BLaER1 (cell line): Measurements from ENCODE around the gene WHRN.

Experiments
- H3K27ac ChIP-seq: shearing (Covaris generic); formaldehyde crosslinking; 2 replicates; pipeline ENCODE4 v1.8.1; 2022
- H3K27me3 ChIP-seq: shearing (Covaris generic); formaldehyde crosslinking; 2 replicates; pipeline ENCODE4 v1.8.1; 2022
- H3K36me3 ChIP-seq: shearing (Covaris generic); formaldehyde crosslinking; 2 replicates; pipeline ENCODE4 v1.8.1; 2022
- H3K4me1 ChIP-seq: shearing (Covaris generic); formaldehyde crosslinking; 2 replicates; pipeline ENCODE4 v1.8.1; 2022
- H3K4me2 ChIP-seq: shearing (Covaris generic); formaldehyde crosslinking; 2 replicates; pipeline ENCODE4 v1.8.1; 2022
- H3K4me3 ChIP-seq: shearing (Covaris generic); formaldehyde crosslinking; 2 replicates; pipeline ENCODE4 v1.8.1; 2022
- H3K9ac ChIP-seq: shearing (Covaris generic); formaldehyde crosslinking; 2 replicates; pipeline ENCODE4 v1.8.1; 2022
- H3K9me3 ChIP-seq: shearing (Covaris generic); formaldehyde crosslinking; 2 replicates; pipeline ENCODE4 v1.8.1; 2022
- H4K20me1 ChIP-seq: shearing (Covaris generic); formaldehyde crosslinking; 2 replicates; pipeline ENCODE4 v1.8.1; 2022
- Cebpa-rat ChIP-seq: shearing (Covaris generic); IDR thresholded peaks from 2 replicates; pipeline ENCODE4 v1.8.1; 2022

The WHRN gene

DNA sequence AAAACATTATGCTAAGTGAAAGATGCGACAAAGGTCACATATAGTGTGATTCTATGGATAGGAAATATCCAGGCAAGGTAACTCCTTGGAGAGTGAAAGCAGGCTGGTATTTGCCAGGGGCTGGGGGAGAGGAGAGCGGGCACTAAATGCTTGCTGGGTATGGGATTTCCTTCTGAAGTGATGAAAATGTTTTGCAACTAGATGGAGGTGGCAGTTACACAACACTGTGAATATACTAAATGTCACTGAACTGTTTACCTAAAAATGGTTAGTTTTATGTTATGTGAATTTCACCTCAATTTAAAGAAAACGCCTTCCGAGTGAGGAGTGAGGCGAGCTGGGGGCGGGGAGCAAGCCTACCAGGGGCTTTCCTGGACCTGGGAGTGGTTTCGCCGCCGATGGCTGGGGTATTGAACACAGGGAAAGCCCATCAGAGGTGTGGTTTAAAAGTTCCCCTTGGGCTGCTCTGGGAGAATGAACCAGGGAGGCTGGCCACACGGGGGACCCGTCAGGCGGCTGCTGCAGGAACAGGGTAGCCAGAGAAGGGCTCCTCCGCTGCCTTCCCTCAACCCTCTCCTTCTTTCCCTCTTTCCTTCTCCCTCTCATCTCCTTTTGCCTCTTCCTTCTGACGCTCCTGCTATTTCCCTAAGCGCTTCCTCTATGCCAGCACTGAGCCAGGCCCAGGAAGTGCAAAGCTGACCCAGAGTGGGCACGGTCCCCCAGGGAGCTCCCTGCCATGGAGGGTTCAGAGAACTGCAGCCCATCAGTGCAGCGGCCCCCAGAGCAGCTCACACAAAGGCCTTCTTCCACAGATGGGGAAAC is 122.4 kb downstream of the WHRN start:
- no peaks in the 10 kb centered on the region for H3K27me3 ChIP-seq
- peaks cover 74% of the 10 kb centered on the region for H3K4me1 ChIP-seq
- H3K36me3 ChIP-seq, result peaks cover 45% of the 10 kb centered on the region
- TF ChIP-seq Cebpa-rat, result no peak
- peak overlapping the region; percentile 79 for H3K4me3 ChIP-seq
- H3K4me2 ChIP-seq, result peak overlapping the region; percentile 90
- peak overlapping the region; percentile 93 for H3K27ac ChIP-seq
- peak overlapping the region; percentile 93 for H3K9ac ChIP-seq
- H4K20me1 ChIP-seq, result peaks cover 37% of the 10 kb centered on the region; the same call in 1 of the 2 replicates
- H3K9me3 ChIP-seq, result no peaks in the 10 kb centered on the region

DNA sequence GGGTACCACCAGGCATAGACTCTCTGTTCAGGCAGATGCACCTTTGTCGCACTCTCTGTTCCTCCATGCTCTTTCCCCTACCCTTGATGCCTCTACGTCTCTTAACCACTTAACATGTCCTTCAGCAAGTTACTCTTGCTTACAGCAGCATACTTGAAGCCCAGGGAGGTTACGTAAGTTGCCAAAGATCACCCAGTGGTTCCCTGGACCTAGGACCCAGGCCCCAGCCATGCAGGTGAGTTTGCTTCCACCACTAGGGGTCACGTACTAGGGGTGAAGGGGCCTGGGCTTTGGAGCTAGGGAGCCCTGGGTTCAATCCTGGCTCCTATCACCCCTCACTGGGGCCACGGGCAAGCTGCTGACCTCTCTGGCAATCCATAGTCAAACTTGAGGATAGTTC is 126.4 kb downstream of the WHRN start:
- Histone ChIP-seq H3K4me1 (peaks cover 92% of the 10 kb centered on the region), H3K27ac (peak overlapping the region; percentile 54), H3K9ac (no peak overlapping the region), H4K20me1 (peaks cover 28% of the 10 kb centered on the region; the same call in 1 of the 2 replicates), H3K36me3 (peaks cover 80% of the 10 kb centered on the region), H3K4me3 (no peak overlapping the region), H3K27me3 (no peaks in the 10 kb centered on the region), H3K4me2 (peak overlapping the region; percentile 20), H3K9me3 (no peaks in the 10 kb centered on the region)
- TF ChIP-seq Cebpa-rat, result no peak

DNA sequence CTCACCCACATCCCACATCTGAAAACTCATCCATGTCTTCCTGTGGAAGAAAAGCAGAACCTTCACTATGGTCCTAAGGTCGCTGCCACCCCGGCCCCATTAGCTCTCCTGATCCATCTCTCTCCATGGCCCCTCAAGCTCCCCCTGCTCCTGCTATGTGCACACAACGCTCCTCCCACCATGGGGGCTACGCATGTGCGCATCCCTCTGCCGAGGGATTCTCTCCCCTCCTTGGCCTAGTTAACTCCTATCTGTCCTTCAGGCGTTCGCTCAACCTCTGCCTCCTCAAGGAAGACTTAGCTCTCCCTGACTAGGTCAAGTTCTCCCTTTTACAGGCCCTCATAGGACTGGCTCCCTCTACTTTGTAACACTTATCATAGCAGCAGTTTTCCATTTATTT is 127.3 kb downstream of the WHRN start:
- Histone ChIP-seq H3K4me2 (peak overlapping the region; percentile 3), H4K20me1 (peaks cover 26% of the 10 kb centered on the region; the same call in 1 of the 2 replicates), H3K9me3 (no peaks in the 10 kb centered on the region), H3K27me3 (no peaks in the 10 kb centered on the region), H3K4me1 (peaks cover 90% of the 10 kb centered on the region), H3K4me3 (no peak overlapping the region), H3K36me3 (peaks cover 83% of the 10 kb centered on the region), H3K9ac (no peak overlapping the region), H3K27ac (peak overlapping the region; percentile 68)
- TF ChIP-seq Cebpa-rat, result no peak

DNA sequence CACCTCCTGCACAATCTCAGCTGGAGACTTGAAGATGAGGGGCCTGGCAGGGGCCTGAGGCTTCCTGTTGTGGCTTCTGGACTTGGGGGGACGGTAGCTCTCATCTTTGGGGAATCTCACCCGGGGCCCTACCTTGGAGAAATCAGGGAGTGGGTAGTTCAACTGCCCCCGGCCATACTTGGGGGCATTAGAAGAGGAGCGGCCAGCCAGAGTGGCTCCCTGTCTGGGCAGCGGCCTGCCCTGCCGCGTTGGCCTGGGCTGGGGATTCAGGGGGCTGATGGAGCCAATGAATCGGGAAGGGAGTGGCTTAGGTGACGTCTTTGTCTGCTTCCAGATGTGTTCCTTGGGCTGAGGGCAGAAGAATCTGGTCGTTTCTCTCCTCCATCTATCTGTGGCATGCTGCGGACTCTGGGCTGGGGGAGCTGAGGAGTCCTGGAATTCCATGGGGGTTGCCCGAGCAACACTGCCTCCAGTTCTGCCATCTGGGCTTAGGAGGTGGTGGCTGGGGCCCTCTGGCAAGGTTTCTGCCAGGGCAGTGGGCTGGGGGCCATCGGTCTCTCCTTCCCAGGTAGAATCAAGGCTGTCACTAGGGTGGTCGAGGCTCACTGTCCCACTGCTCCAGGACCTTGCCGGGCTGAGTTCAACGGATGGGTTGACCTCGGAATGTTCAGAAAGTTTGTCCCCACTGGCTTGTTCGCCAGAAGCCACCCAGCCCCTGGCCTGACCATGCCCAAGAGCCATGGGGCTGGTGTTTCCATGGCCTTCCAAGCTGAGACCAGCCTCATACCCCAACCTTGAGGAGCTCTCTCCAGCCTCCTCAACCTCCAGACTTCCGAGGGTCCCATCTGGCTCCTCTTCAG is 128.5 kb downstream of the WHRN start:
- no peak overlapping the region for H3K4me3 ChIP-seq
- peaks cover 15% of the 10 kb centered on the region; the same call in 1 of the 2 replicates for H4K20me1 ChIP-seq
- H3K27ac ChIP-seq, result peak overlapping the region; percentile 68
- peak overlapping the region; percentile 52 for H3K4me2 ChIP-seq
- peaks cover 88% of the 10 kb centered on the region for H3K4me1 ChIP-seq
- no peak for TF ChIP-seq Cebpa-rat
- no peaks in the 10 kb centered on the region for H3K27me3 ChIP-seq
- H3K9ac ChIP-seq, result peak overlapping the region; percentile 55; the same call in 1 of the 2 replicates
- no peaks in the 10 kb centered on the region for H3K9me3 ChIP-seq
- peaks cover 75% of the 10 kb centered on the region for H3K36me3 ChIP-seq

DNA sequence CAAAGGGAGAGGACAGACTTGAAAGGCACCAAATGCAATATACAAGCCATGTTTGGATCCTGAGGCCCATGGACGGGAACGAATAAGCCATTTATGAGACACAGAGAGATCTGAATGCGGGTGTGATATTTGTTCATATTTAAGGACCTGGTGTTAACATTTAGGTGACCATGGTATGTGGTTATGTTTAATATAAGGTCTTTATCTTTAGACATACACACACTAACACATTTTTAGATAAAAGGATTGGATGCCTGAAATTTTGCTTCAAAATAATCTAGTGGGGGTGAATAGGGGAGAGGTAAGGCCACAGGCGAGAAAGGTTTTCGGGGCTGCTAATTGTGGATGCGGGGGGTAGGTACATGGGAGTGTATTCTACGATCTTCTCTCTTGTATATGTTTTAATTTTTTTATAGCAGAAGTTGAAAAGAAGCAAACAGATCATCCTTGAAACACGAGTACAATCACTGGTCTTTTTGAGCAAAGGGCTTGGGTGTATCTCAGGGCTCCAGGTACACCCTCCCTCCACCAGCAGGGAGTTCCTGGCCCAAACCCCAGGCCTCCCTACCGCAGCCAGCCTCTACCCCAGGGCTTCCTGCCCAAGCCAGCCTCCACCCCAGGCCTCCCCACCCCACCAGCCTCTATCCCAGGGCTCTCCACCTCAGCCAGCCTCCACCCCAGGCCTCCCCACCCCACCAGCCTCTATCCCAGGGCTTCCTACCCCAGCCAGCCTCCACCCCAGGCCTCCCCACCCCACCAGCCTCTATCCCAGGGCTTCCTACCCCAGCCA is 129.7 kb downstream of the WHRN start:
- Histone ChIP-seq H3K4me2 (peak overlapping the region; percentile 98), H3K27ac (peak overlapping the region; percentile 100), H3K9me3 (no peaks in the 10 kb centered on the region)

DNA sequence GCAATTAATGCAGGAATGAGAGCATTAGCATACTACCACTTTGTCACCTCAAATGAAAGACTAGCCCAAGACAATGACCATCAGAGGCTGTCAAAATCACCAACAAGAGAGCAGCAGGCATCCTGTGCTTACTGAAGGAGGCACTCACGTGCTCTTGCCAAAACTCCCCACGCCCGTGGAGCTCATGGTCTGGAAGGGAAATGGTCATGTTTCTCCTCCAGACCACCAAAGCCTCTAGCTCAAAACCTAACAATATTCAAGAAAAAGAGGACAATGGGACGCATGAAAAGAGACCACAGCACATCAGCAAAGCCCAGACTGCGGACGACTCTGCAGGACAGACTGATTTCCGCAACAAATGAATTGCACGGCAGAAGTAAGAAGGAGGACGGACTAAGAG is 130.3 kb downstream of the WHRN start:
- peak overlapping the region; percentile 90; the same call in 1 of the 2 replicates for H3K9ac ChIP-seq

More for the DNA sequence above, 129.7 kb downstream of the WHRN start:
- TF ChIP-seq Cebpa-rat, result no peak
- Histone ChIP-seq H3K27me3 (no peaks in the 10 kb centered on the region), H3K36me3 (peaks cover 69% of the 10 kb centered on the region), H3K4me1 (peaks cover 90% of the 10 kb centered on the region), H4K20me1 (peaks cover 9% of the 10 kb centered on the region; the same call in 1 of the 2 replicates), H3K4me3 (no peak overlapping the region), H3K9ac (peak overlapping the region; percentile 90; the same call in 1 of the 2 replicates)

DNA sequence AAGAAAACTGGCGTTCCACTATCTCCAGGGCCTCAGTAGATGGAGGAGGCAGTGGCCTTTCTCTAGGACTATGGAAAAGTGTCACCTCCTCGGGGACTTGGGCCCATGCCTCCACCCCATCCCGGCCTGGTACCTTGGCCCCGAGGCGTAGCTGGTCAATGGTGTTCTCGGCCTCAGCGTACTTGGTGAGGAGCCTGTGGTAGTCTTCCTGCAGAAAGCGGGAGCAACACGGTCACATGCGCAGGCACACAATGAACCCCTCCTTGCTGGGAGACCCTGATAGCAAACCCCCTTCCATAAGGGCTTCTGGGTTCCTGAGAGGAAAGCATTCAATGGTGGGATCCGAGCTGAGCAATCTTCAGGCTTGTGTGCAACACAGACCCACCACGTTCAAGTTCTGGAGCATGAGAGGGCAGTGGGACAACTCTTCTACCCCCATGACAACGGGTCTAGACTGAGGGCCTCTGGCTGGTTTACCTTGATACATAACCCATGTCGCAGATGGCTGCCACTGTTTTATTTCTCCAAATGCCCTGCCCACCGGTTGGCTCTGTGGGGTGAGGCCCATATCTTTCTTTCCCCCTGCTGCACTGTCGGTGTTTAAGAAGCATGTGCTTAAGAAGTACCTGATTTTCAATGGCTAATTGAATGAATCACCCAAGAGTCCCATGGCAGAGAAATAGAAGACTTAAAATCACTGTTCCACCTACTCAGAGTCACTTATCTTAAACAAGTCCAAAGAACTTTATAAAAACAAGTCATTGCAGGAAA is 131.1 kb downstream of the WHRN start:
- no peaks in the 10 kb centered on the region for H3K9me3 ChIP-seq
- H3K4me3 ChIP-seq, result peak overlapping the region; percentile 45; the same call in 1 of the 2 replicates
- peaks cover 56% of the 10 kb centered on the region for H3K36me3 ChIP-seq
- no peaks in the 10 kb centered on the region for H3K27me3 ChIP-seq
- peak overlapping the region; percentile 90 for H3K9ac ChIP-seq
- peaks cover 6% of the 10 kb centered on the region; the same call in 1 of the 2 replicates for H4K20me1 ChIP-seq
- no peak for TF ChIP-seq Cebpa-rat
- H3K27ac ChIP-seq, result peak overlapping the region; percentile 100
- peak overlapping the region; percentile 98 for H3K4me2 ChIP-seq
- peaks cover 92% of the 10 kb centered on the region for H3K4me1 ChIP-seq

More for the DNA sequence above, 130.3 kb downstream of the WHRN start:
- Histone ChIP-seq H3K4me2 (peak overlapping the region; percentile 98), H3K27ac (peak overlapping the region; percentile 100), H4K20me1 (peaks cover 9% of the 10 kb centered on the region; the same call in 1 of the 2 replicates), H3K9me3 (no peaks in the 10 kb centered on the region), H3K4me3 (no peak overlapping the region), H3K27me3 (no peaks in the 10 kb centered on the region), H3K36me3 (peaks cover 63% of the 10 kb centered on the region), H3K4me1 (peaks cover 92% of the 10 kb centered on the region)
- TF ChIP-seq Cebpa-rat, result no peak

DNA sequence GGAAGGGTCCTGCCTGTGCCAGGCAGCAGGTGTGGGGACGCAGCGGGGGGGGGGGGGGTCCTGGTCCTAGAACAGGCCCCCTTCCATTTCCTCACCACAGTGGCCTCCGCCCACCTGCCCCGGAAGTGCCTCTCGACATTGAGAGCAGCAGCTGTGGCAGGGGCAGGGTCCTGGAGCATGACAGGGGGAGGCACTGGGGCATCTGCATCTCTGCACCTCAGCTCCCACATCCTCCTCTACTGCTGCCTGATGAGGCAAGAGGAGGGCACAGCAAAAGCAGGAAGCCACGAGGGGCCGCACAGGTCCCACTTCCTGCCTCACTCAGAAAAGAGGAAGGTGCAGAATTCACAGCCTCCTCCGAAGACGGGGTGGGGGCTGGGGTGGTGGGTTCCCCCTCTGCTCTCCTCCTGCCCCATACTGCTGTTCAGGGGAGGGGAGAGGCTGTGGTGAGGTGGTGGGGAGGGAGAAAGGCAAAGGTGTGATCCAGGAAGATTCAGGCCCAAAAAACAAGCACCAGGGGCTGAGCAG is 132.3 kb downstream of the WHRN start:
- peak overlapping the region; percentile 100 for H3K27ac ChIP-seq
- H3K9me3 ChIP-seq, result no peaks in the 10 kb centered on the region
- peak overlapping the region; percentile 93 for H3K9ac ChIP-seq
- H3K4me2 ChIP-seq, result peak overlapping the region; percentile 98
- H3K4me1 ChIP-seq, result peaks cover 92% of the 10 kb centered on the region
- TF ChIP-seq Cebpa-rat, result peak; percentile 97
- peaks cover 56% of the 10 kb centered on the region for H3K36me3 ChIP-seq
- H4K20me1 ChIP-seq, result no peaks in the 10 kb centered on the region
- H3K4me3 ChIP-seq, result peak overlapping the region; percentile 57
- H3K27me3 ChIP-seq, result no peaks in the 10 kb centered on the region
